Erythroblast (primary cell): Measurements from ENCODE around the gene HNRNPH3.
"Not testable (repeated sequence)": the region's sequence is repeated elsewhere in the genome, so short reads cannot be mapped to it uniquely, and the experiment has no call there.

Experiments used
- GATA1 ChIP-seq: IDR thresholded peaks from 2 replicates; pipeline ENCODE4 v1.6.1; 2011; ENCODE audit warnings: low read depth, mild to moderate bottlenecking, control low read depth, low read length, moderate library complexity
- POLR2A ChIP-seq: IDR thresholded peaks from 2 replicates; pipeline ENCODE4 v1.6.1; 2011; ENCODE audit warnings: mild to moderate bottlenecking, low read length

DNA sequence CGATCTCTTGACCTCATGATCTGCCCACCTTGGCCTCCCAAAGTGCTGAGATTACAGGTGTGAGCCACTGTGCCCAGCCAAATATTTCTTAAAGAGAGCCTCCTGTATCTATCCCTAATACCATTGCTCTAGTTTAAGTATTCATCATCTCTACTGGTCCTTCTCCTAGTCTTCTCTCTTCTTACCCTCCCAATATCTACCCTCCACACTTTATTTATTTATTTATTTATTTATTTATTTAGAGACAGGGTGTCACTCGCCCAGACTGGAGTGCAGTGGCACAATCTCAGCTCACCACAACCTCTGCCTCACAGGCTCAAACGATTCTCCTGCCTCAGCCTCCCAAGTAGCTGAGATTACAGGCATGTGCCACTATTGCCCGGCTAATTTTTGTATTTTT lies 7.5 kb upstream of the HNRNPH3 start:
- not testable (repeated sequence) for TF ChIP-seq POLR2A, GATA1
